ENCODE measurements around the gene CHP2. TPM values are rescaled to one million over a fixed set of nuclear protein-coding genes. Genes with fewer than 3 reads are reported as not detected.
A peak's percentile ranks its signal among the peaks of the same experiment; 100 is the strongest.

Gene CHP2
- total RNA-seq, 1 donor from 2014 or later, result not detected

GRCh38 chr16:23757937-23758619 lies 3.3 kb downstream of the CHP2 start:
- peaks cover 5% of the 10 kb centered on the region for H3K9me3 Mint-ChIP-seq (ENCODE audit: unreplicated experiment)
- H3K4me1 Mint-ChIP-seq (ENCODE audit: unreplicated experiment), result no peaks in the 10 kb centered on the region
- H3K4me3 Mint-ChIP-seq (ENCODE audit: unreplicated experiment), result no peak overlapping the region
- peak; percentile 34 for DNase-seq (ENCODE audit: extremely low spot score, unreplicated experiment)
- H3K36me3 Mint-ChIP-seq (ENCODE audit: unreplicated experiment), result no peaks in the 10 kb centered on the region
- H3K27me3 Mint-ChIP-seq (ENCODE audit: unreplicated experiment), result no peaks in the 10 kb centered on the region
- no peak overlapping the region for H3K27ac Mint-ChIP-seq (ENCODE audit: unreplicated experiment)
- no peak for TF ChIP-seq CTCF (IDR thresholded peaks at IDR 0.05)

- Mint-ChIP-seq H3K36me3 (ENCODE audit: unreplicated experiment) (no peaks in the 10 kb centered on the region), H3K9me3 (ENCODE audit: unreplicated experiment) (no peaks in the 10 kb centered on the region), H3K27me3 (ENCODE audit: unreplicated experiment) (no peaks in the 10 kb centered on the region), H3K27ac (ENCODE audit: unreplicated experiment) (no peak overlapping the region), H3K4me3 (ENCODE audit: unreplicated experiment) (no peak overlapping the region), H3K4me1 (ENCODE audit: unreplicated experiment) (no peaks in the 10 kb centered on the region)
- DNase-seq (ENCODE audit: extremely low spot score, unreplicated experiment), result no peak
- TF ChIP-seq CTCF (IDR thresholded peaks at IDR 0.05), result no peak
These were observed 11.1 kb downstream of the CHP2 start for GRCh38 chr16:23765933-23766332.

DNA sequence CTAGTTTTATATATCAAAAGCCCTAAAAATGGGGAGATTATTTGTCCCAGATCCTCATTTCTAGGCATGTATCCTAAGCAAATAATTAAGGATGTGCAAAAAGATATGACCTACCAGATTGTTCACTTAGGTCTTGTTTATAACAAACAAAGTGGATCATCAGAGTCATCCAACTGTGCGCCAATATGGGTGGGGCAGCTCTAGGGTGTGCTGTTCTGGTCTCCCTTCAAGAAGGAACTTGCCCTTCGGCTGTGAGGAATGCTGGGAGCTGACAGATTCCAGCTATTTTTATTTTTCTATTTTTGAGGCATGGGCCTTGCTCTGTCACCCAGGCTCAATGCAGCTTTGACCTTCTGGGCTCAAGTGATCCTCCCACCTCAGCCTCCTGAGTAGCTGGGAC lies 13.8 kb downstream of the CHP2 start:
- Mint-ChIP-seq H3K4me3 (ENCODE audit: unreplicated experiment) (no peak overlapping the region), H3K4me1 (ENCODE audit: unreplicated experiment) (no peaks in the 10 kb centered on the region), H3K27ac (ENCODE audit: unreplicated experiment) (no peak overlapping the region), H3K9me3 (ENCODE audit: unreplicated experiment) (no peaks in the 10 kb centered on the region), H3K27me3 (ENCODE audit: unreplicated experiment) (no peaks in the 10 kb centered on the region), H3K36me3 (ENCODE audit: unreplicated experiment) (no peaks in the 10 kb centered on the region)
- TF ChIP-seq CTCF (IDR thresholded peaks at IDR 0.05), result no peak
- peak; percentile 49 for DNase-seq (ENCODE audit: extremely low spot score, unreplicated experiment)

DNA sequence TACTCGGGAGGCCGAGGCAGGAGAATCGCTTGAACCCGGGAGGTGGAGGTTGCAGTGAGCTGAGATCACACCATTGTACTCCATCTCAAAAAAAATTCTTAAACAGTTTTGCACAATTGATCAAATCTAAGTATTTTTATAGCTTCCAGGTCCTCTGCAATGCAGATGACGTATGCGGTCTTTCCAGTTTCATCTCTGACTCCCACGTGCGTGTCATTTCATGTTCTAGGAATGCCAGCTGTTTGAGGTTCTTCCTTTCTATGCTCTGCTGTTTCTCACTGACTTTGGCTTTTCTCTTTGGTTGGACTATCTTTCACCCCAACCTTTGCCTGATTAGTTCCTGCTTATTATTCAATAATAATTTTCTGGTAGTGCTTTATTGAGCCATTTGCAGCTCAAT lies 16.2 kb downstream of the CHP2 start:
- H3K4me1 Mint-ChIP-seq (ENCODE audit: unreplicated experiment), result no peaks in the 10 kb centered on the region
- peak; percentile 51 for DNase-seq (ENCODE audit: extremely low spot score, unreplicated experiment)
- H3K36me3 Mint-ChIP-seq (ENCODE audit: unreplicated experiment), result no peaks in the 10 kb centered on the region
- no peaks in the 10 kb centered on the region for H3K9me3 Mint-ChIP-seq (ENCODE audit: unreplicated experiment)
- no peaks in the 10 kb centered on the region for H3K27me3 Mint-ChIP-seq (ENCODE audit: unreplicated experiment)
- H3K4me3 Mint-ChIP-seq (ENCODE audit: unreplicated experiment), result no peak overlapping the region
- H3K27ac Mint-ChIP-seq (ENCODE audit: unreplicated experiment), result no peak overlapping the region
- no peak for TF ChIP-seq CTCF (IDR thresholded peaks at IDR 0.05)

GRCh38 chr16:23771642-23772041 lies 16.8 kb downstream of the CHP2 start:
- no peak overlapping the region for H3K27ac Mint-ChIP-seq (ENCODE audit: unreplicated experiment)
- no peaks in the 10 kb centered on the region for H3K36me3 Mint-ChIP-seq (ENCODE audit: unreplicated experiment)
- no peak overlapping the region for H3K4me3 Mint-ChIP-seq (ENCODE audit: unreplicated experiment)
- H3K4me1 Mint-ChIP-seq (ENCODE audit: unreplicated experiment), result no peaks in the 10 kb centered on the region
- no peaks in the 10 kb centered on the region for H3K27me3 Mint-ChIP-seq (ENCODE audit: unreplicated experiment)
- peak; percentile 27 for DNase-seq (ENCODE audit: extremely low spot score, unreplicated experiment)
- H3K9me3 Mint-ChIP-seq (ENCODE audit: unreplicated experiment), result no peaks in the 10 kb centered on the region
- no peak for TF ChIP-seq CTCF (IDR thresholded peaks at IDR 0.05)
